ENCODE results near the gene PTDSS2.
"Not testable (repeated sequence)": the region's sequence is repeated elsewhere in the genome, so short reads cannot be mapped to it uniquely, and the experiment has no call there.

Gene PTDSS2

GRCh38 chr11:506995-507726, 57.1 kb downstream of the PTDSS2 start, which contains the start of gene RNH1:
RNH1 (minus strand) TSS chr11:507242; CDS start chr11:502162, 5,080 bp downstream.
- peak; percentile 91 for DNase-seq (ENCODE audit: low spot score)

DNA sequence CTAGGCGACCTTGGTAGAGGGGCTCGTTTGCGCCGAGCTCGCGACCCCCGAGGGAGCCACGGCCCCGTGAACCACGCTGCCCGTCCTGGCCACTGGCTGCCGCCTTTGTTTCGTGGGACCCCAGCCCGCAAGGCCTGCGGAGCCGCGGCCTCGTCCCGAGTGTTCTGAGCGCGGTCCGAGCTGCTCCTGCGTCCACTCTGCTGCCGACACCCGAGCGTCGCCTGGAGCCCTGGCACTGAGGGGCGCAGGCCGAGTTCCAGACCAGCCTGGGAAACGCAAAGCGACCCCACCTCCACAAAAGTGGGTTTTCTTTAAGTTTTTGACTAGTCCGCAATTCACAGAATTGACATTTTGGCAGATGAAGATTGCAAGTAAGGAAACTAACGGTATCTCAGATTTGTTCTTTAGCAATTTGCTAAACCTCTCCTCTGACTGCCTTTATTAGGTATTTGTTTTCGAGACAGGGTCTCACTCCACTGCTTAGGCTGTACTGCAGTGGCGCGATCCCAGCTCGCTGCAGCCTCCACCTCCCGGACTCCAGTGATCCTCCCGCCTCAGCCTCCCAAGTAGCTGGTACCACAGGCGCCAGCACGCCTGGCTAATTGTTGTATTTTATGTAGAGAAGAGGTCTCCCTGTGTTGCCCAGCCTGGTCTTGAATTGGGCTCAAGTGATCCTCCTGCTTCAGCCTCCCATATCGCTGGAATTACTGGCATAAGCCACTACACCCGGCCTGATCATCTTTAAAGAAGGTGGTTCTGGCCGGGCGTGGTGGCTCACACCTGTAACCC, 57.8 kb downstream of the PTDSS2 start:
- no peak for DNase-seq (ENCODE audit: low spot score)

DNA sequence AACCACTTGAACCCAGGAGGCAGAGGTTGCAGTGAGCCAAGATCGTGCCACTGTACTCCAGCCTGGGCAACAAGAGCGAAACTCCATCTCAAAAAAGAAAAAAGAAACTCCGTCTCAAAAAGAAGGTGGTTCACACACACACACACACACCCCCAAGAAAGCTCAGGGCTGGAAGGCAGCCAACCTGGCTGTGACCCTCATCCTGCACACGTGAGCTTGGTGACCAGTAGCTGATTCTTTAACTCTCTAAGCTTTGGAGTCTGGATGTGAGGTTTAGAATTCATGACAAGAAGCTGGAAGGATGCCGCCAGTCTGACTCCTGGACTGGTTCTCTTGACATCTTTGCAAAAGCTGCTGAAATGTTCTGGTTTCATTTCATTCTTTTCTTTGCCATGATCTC, 58.9 kb downstream of the PTDSS2 start:
- no peak for DNase-seq (ENCODE audit: low spot score)

DNA sequence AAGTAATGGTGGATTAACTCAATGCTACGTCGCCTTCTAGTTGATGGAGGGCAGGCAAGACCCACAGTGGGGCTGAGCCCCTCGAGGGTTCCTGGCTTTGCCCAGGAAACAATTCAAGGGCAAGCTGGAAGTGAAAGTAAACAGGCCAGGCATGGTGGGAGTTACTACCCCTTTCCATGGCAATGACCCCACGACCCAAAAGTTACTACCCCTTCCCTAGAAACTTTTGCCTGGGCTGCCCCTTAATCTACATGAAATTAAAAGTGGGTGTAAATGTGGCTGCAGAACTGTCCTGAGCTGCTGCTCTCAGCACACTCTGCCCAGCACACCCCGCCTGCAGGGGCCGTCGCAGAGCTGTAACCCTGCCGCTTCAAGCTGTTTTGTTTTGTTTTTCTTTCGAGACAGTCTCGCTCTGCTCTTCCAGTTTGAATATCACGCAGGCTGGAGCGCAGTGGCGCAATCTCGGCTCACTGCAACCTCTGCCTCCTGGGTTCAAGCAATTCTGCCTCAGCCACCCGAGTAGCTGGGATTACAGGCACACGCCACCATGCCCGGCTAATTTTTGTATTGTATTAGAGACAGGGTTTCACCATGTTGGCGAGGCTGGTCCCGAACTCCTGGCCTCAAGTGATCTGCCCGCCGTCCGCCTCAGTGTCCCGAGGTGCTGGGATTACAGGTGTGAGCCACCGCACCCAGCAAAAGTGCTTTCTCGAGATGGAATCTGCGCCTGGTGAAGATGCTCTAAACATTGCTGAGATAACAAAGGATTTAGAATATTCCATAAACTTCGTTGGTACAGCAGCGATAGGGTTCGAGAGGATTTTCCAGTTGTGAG, 62.9 kb downstream of the PTDSS2 start:
- DNase-seq (ENCODE audit: low spot score): no peak

DNA sequence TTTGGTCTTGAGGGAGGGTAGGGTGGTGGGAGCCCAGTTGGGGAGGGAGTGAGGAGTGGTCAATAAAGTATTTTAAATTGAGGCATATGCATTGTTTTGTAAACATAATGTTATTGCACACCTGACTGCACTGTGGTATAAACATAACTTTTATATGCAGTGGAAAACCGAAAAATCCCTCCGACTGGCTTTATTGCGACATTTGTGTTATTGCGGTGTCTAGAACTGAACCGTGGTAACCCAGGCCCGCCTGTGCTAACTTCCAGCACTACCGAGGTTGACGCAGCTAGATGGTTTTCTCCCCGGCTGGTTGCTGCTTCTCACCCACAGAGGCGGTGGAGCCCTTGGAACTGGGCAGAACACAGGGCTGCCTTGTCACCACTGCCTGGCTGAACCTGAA, 64.5 kb downstream of the PTDSS2 start:
- DNase-seq (ENCODE audit: low spot score): no peak

- no peak for DNase-seq (ENCODE audit: low spot score)
Observed at GRCh38 chr11:515131-515530, 65.1 kb downstream of the PTDSS2 start.

DNA sequence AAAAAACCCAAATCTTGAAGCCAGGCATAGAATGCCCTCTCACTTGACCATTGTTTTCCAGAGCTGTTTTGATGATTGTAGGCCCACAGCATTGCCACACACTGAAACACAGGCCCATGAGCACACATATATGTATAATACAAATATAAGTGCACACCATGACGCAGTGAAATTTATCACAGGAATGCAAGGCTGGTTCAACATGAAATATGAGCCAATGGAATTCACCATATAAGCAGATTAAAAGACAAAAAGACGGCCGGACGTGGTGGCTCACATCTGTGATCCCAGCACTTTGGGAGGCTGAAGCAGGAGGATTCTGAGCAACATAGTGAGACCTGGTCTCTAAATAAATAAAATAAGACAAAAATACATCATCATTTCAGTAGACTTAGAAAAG, 66.3 kb downstream of the PTDSS2 start:
- DNase-seq (ENCODE audit: low spot score): no peak

DNA sequence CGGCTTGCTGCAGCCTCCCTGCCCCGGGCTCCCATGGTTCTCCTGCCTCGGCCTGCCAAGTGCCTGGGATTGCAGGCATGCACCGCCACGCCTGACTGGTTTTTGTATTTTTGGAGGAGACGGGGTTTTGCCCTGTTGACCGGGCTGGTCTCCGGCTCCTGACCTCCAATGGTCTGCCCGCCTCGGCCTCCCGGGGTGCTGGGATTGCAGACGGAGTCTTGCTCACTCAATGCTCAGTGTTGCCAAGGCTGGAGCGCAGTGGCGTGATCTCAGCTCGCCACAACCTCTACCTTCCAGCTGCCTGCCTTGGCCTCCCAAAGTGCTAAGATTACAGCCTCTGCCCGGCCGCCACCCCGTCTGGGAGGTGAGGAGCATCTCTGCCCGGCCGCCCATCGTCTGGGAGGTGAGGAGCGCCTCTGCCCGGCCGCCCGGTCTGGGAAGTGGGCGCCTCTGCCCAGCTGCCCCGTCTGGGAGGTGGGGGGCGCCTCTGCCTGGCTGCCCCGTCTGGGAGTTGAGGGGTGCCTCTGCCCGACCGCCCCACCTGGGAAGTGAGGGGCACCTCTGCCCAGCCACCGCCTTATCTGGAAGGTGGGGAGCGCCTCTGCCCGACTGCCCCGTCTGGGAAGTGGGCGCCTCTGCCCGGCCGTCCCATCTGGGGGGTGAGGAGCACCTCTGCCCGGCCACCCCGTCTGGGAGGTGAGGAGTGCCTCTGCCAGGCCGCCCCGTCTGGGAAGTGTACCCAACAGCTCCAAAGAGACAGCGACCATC, 67.0 kb downstream of the PTDSS2 start:
- DNase-seq (ENCODE audit: low spot score): not testable (repeated sequence)

GRCh38 chr11:518463-519202, 68.6 kb downstream of the PTDSS2 start:
- DNase-seq (ENCODE audit: low spot score): peak; percentile 88

DNA sequence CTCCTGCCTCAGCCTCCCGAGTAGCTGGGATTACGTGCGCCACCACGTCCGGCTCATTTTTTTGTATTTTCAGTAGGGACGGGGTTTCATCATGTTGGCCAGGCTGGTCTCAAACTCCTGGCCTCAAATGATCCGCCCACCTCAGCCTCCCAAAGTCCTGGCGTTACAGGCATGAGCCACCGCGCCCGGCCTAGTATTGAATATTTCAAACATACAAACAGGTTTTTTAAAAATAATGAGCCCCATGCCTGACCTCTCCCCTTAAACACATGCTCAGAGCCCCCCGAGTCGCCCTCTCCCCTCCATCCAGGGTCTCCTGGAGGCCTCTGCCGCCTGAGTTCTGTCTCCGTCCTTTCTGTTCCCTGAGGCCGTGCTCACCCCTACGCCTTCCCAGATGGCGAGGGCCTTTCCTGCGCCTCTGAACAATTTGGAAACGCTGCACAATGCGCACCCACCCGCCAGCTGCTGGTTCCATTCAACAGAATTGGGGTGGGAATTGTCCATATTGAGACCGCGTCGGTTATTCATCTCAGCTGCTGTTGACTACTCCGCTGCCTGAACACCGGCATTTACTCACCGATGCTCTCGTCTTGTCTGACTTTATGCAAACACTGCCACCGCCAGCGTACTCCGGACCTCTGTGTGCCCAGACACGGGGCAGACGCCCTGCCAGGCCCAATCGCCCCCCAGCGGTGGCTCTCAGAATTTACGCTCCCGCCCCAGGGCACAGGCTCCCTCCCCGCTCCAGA, 70.5 kb downstream of the PTDSS2 start:
- no peak for DNase-seq (ENCODE audit: low spot score)

GRCh38 chr11:521177-521688, 71.2 kb downstream of the PTDSS2 start:
- peak; percentile 37 for DNase-seq (ENCODE audit: low spot score)

DNA sequence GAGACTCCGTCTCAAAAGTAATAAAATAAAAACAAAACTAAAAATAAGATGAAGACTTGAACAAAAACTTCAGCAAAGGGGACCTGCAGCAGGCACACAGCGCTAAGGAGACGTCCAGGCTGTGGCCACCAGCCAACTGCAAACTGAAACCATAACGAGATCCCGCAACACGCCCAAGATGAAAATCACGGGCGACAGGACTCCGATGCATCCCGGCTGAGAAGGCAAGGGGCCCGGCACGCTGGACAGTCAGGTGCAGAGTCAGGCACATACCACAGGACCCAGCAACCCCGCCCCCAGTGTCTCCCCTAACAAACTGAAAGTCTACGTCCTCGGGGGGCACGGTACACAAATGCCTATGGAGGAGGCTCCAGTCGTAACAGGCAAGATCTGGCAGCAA, 76.1 kb downstream of the PTDSS2 start:
- DNase-seq (ENCODE audit: low spot score): no peak

DNA sequence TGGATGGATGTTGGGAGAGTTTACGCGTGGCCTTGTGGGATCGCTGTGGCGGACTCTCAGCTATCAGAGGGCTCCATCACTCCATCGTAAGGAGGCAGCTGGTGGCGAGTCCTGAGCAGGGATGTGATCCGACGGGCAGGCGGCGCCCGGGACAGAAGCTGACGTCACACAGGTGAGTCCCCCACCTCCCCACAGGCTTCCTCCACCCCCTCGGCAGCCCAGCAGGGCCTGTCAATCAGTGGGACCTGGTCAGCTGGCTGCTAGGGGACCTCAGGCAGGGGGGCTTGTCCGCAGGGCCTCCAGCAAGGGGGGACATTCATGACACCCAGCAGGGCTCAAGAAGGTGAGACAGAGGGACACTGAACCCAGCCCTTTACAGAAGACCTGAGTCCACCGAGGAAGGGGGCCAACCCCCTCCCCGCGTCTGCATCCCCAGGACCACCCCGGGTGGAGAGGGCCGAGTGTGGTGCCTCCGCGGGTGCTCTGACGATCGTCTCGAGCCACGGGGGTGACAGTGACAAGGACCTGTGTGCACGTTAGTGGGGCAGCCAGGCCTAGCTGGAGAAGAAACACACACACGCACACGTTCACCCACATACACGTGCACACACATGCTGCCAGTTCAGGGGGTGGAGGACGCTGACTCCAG, 78.2 kb downstream of the PTDSS2 start:
- DNase-seq (ENCODE audit: low spot score): no peak

- no peak for DNase-seq (ENCODE audit: low spot score)
Observed at GRCh38 chr11:528815-529727, 79.0 kb downstream of the PTDSS2 start.

- DNase-seq (ENCODE audit: low spot score): no peak
Observed at GRCh38 chr11:529728-530411, 79.8 kb downstream of the PTDSS2 start.

GRCh38 chr11:530960-531831, 81.1 kb downstream of the PTDSS2 start:
- no peak for DNase-seq (ENCODE audit: low spot score)

All from NAMALWA (cell line).